Activated CD4-positive, alpha-beta T cell treated with anti-CD3 and anti-CD28 coated beads, Interleukin-10, Interleukin-2, amounts not matched to agents 100 ng/mL and 50 ng/mL, durations not matched to agents 16 hours and 8 hours (primary cell): ENCODE results near the gene SIGLEC12.

Experiments used
- DNase-seq: peaks from one replicate; pipeline ENCODE4 v3.0.0-alpha.2; 2020

Gene SIGLEC12

GRCh38 chr19:51501594-51502263 lies at the start of gene SIGLEC12:
TSS of gene SIGLEC12 (minus strand) at chr19:51501800. CDS start at chr19:51501733, 67 bp downstream.
- peak; percentile 18 for DNase-seq

GRCh38 chr19:51550848-51551672 lies 49.5 kb upstream of the SIGLEC12 start:
- no peak for DNase-seq

GRCh38 chr19:51549533-51550324 lies 48.1 kb upstream of the SIGLEC12 start:
- no peak for DNase-seq

GRCh38 chr19:51548891-51549305 lies 47.3 kb upstream of the SIGLEC12 start:
- DNase-seq, result no peak

- DNase-seq, result no peak
Measured at GRCh38 chr19:51548213-51548651, 46.6 kb upstream of the SIGLEC12 start.

- DNase-seq, result peak; percentile 9
Measured at GRCh38 chr19:51547397-51548212, 46.0 kb upstream of the SIGLEC12 start.

- peak; percentile 43 for DNase-seq
Measured at GRCh38 chr19:51546650-51547396, 45.2 kb upstream of the SIGLEC12 start.

GRCh38 chr19:51546107-51546649 lies 44.6 kb upstream of the SIGLEC12 start:
- DNase-seq, result no peak

- no peak for DNase-seq
Measured at GRCh38 chr19:51544038-51544437, 42.4 kb upstream of the SIGLEC12 start.

- DNase-seq, result no peak
Measured at GRCh38 chr19:51542699-51543098, 41.1 kb upstream of the SIGLEC12 start.

GRCh38 chr19:51541458-51542357 lies 40.1 kb upstream of the SIGLEC12 start:
- no peak for DNase-seq

- no peak for DNase-seq
Measured at GRCh38 chr19:51539821-51540366, 38.3 kb upstream of the SIGLEC12 start.

GRCh38 chr19:51535535-51535934 lies 33.9 kb upstream of the SIGLEC12 start:
- no peak for DNase-seq

- no peak for DNase-seq
Measured at GRCh38 chr19:51531349-51532315, 30.0 kb upstream of the SIGLEC12 start, which contains the start of gene SIGLEC6. TSS of gene SIGLEC6 (minus strand) at chr19:51531670. CDS start at chr19:51531648, 22 bp downstream.

GRCh38 chr19:51530616-51531015 lies 29.0 kb upstream of the SIGLEC12 start:
- DNase-seq, result no peak

- DNase-seq, result no peak
Measured at GRCh38 chr19:51529301-51529700, 27.7 kb upstream of the SIGLEC12 start.

- DNase-seq, result no peak
Measured at GRCh38 chr19:51525651-51526050, 24.1 kb upstream of the SIGLEC12 start.

- no peak for DNase-seq
Measured at GRCh38 chr19:51524666-51525264, 23.2 kb upstream of the SIGLEC12 start.
